Liver (tissue), 9 donors: ENCODE results near the gene PDX1. TPM values are rescaled to one million over a fixed set of nuclear protein-coding genes. Genes with fewer than 3 reads are reported as not detected.

Source experiments
- DNase-seq: peaks from one replicate; pipeline ENCODE4 v3.0.0-alpha.2; 2017; ENCODE audit warnings: low spot score
- H3K27ac ChIP-seq, 2 donors: one replicate each; pipeline ENCODE4 v1.7.0; 2013; ENCODE audit warnings: inconsistent platforms in 2 of 2, low read length in 2 of 2, control low read depth in 1 of 2, low read depth in 1 of 2, mild to moderate bottlenecking in 1 of 2
- H3K27me3 ChIP-seq, 4 donors: one replicate each; pipeline versions ENCODE4 v1.6.1 to v1.7.0; 2013; ENCODE audit warnings: low read length in 3 of 4, inconsistent platforms in 1 of 4, mild to moderate bottlenecking in 1 of 4, moderate library complexity in 1 of 4; ENCODE audit not compliant: control insufficient read depth in 4 of 4, insufficient read depth in 4 of 4
- H3K36me3 ChIP-seq, 4 donors: one replicate each; pipeline versions ENCODE4 v1.6.1 to v1.7.0; 2013; ENCODE audit warnings: low read length in 3 of 4, mild to moderate bottlenecking in 3 of 4, low read depth in 1 of 4, moderate library complexity in 1 of 4; ENCODE audit not compliant: control insufficient read depth in 4 of 4, insufficient read depth in 3 of 4
- H3K4me1 ChIP-seq, 4 donors: one replicate each; pipeline versions ENCODE4 v1.6.1 to v1.7.0; 2013; ENCODE audit warnings: low read length in 3 of 4, mild to moderate bottlenecking in 3 of 4, moderate library complexity in 1 of 4; ENCODE audit not compliant: control insufficient read depth in 4 of 4, insufficient read depth in 4 of 4
- H3K4me3 ChIP-seq, 3 donors: one replicate each; pipeline versions ENCODE4 v1.6.1 to v1.7.0; 2013; ENCODE audit warnings: low read length in 3 of 3, control low read depth in 1 of 3, low read depth in 1 of 3, mild to moderate bottlenecking in 1 of 3
- H3K9ac ChIP-seq, 2 donors: one replicate each; pipeline ENCODE4 v1.7.0; 2013; ENCODE audit warnings: low read length in 2 of 2, mild to moderate bottlenecking in 2 of 2, moderate library complexity in 2 of 2, control low read depth in 1 of 2, low read depth in 1 of 2
- H3K9me3 ChIP-seq, 4 donors: one replicate each; pipeline versions ENCODE4 v1.6.1 to v1.7.0; 2013; ENCODE audit warnings: low read length in 3 of 4; ENCODE audit not compliant: control insufficient read depth in 4 of 4
- EGR1 ChIP-seq, 2 donors: IDR thresholded peaks; 2 replicates each; pipeline ENCODE4 v1.6.1; 2016 to 2018; ENCODE audit warnings: antibody characterized with exemption in 2 of 2, low read depth in 2 of 2
- FOXA2 ChIP-seq: IDR thresholded peaks from 2 replicates; pipeline ENCODE4 v1.6.1; 2016; ENCODE audit warnings: antibody characterized with exemption
- HNF4G ChIP-seq: IDR thresholded peaks from 2 replicates; pipeline ENCODE4 v1.6.1; 2016; ENCODE audit warnings: antibody characterized with exemption
- JUND ChIP-seq, 2 donors: IDR thresholded peaks; 2 replicates each; pipeline ENCODE4 v1.6.1; 2016; ENCODE audit warnings: antibody characterized with exemption in 2 of 2
- RAD21 ChIP-seq, 2 donors: IDR thresholded peaks; 2 replicates each; pipeline ENCODE4 v1.6.1; 2016; ENCODE audit warnings: antibody characterized with exemption in 2 of 2, mild to moderate bottlenecking in 2 of 2
- RXRA ChIP-seq, 2 donors: IDR thresholded peaks; 2 replicates each; pipeline ENCODE4 v1.6.1; 2017 to 2018; ENCODE audit warnings: antibody characterized with exemption in 2 of 2, mild to moderate bottlenecking in 1 of 2
- SP1 ChIP-seq: IDR thresholded peaks from 2 replicates; pipeline ENCODE4 v1.6.1; 2018; ENCODE audit warnings: antibody characterized with exemption, mild to moderate bottlenecking
- TAF1 ChIP-seq: conservative IDR thresholded peaks from 2 replicates; pipeline ENCODE4 v1.6.1; 2016; ENCODE audit warnings: antibody characterized with exemption, mild to moderate bottlenecking
- YY1 ChIP-seq: IDR thresholded peaks from 2 replicates; pipeline ENCODE4 v1.6.1; 2016; ENCODE audit warnings: antibody characterized with exemption, mild to moderate bottlenecking
- WGBS: extraction: QIAGEN DNeasy Blood & Tissue Kit; methylation state at CpG from one replicate; pipeline ENCODE4 v1.1.7; 2013; 5-methylcytosine and 5-hydroxymethylcytosine counted together
- polyA plus RNA-seq, 2 donors: library from polyadenylated mRNA; stranded (reverse) in 1 of 2; unstranded in 1 of 2; fragments of 200-250 nt in 1 of 2; fragments of >200 nt in 1 of 2; fragmentation: Nextera tagmentation in 1 of 2; extraction: Ambion mirVana in 1 of 2; gene quantifications; one replicate each; pipeline versions ENCODE4 v1.2.1 to v1.2.3, GENCODE V29; 2013 to 2015
- total RNA-seq, 2 donors: library from RNA; depleted of rRNA; stranded (reverse); fragments of >200 nt; gene quantifications; one replicate each; pipeline ENCODE4 v1.2.3, GENCODE V29; 2014
- TF ChIP-seq, protein P1 (sequence below): fragments of 150-350 bp; IDR thresholded peaks from 2 replicates; pipeline ENCODE4 v1.5.1; 2017; ENCODE audit warnings: improper control_type of control experiment, low read depth, low read length; ENCODE audit not compliant: missing input control
- TF ChIP-seq, protein P2 (sequence below): IDR thresholded peaks from 2 replicates; pipeline ENCODE4 v1.6.1; 2016; ENCODE audit warnings: antibody characterized with exemption
- TF ChIP-seq, protein P3 (sequence below): IDR thresholded peaks from 2 replicates; pipeline ENCODE4 v1.6.1; 2016; ENCODE audit warnings: antibody characterized with exemption
- TF ChIP-seq, protein P4 (sequence below): IDR thresholded peaks from 2 replicates; pipeline ENCODE4 v1.6.1; 2016; ENCODE audit warnings: antibody characterized with exemption, mild to moderate bottlenecking
- TF ChIP-seq, protein P5 (sequence below): IDR thresholded peaks from 2 replicates; pipeline ENCODE4 v1.6.1; 2016; ENCODE audit warnings: antibody characterized with exemption
- donor health status: healthy.
- donor health status: healthy.
- donor health status: healthy.
- donor health status: healthy.
- donor health status: healthy.

The PDX1 gene
- total and polyA plus RNA-seq, 4 donors, result 0.08 to 0.16 (median 0.10) TPM; not detected in 1

DNA sequence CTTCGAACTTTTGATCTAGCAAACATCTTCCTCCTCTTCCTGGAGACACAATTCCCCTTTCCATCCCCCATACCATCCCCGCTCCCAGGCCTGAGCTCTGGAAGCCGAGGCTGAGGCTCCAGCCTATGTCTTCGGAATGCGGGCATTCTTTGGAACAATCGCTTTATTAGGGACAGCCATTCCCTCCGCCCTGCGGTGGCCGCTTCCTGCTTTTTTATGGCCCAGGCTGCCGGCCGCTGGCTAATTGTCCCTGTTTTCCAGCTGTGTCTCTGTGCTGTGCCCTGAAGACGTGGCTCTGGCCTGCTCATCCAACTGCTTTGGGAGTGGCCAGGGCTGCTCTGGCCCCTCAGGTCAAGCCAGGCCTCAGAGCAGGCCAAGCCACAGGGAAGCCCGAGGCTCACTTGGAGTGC is 51.4 kb downstream of the PDX1 start:
- Histone ChIP-seq H3K9me3 (no peaks in the 10 kb centered on the region), H3K4me3 (no peak overlapping the region), H3K4me1 (peaks cover 10 to 25% (median 18%) of the 10 kb centered on the region in 4 donors), H3K27me3 (peaks cover 9 to 49% (median 27%) of the 10 kb centered on the region in 4 donors), H3K36me3 (no peaks in the 10 kb centered on the region), H3K27ac (no peak overlapping the region), H3K9ac (no peak overlapping the region)
- 60% methylated on average over 13 of the region's 13 CpGs for WGBS
- no peak for DNase-seq
- no peak for TF ChIP-seq RAD21 (IDR thresholded peaks at IDR 0.05)
- TF ChIP-seq, protein P1, sequence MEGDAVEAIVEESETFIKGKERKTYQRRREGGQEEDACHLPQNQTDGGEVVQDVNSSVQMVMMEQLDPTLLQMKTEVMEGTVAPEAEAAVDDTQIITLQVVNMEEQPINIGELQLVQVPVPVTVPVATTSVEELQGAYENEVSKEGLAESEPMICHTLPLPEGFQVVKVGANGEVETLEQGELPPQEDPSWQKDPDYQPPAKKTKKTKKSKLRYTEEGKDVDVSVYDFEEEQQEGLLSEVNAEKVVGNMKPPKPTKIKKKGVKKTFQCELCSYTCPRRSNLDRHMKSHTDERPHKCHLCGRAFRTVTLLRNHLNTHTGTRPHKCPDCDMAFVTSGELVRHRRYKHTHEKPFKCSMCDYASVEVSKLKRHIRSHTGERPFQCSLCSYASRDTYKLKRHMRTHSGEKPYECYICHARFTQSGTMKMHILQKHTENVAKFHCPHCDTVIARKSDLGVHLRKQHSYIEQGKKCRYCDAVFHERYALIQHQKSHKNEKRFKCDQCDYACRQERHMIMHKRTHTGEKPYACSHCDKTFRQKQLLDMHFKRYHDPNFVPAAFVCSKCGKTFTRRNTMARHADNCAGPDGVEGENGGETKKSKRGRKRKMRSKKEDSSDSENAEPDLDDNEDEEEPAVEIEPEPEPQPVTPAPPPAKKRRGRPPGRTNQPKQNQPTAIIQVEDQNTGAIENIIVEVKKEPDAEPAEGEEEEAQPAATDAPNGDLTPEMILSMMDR, result no peak
- TF ChIP-seq, protein P2, sequence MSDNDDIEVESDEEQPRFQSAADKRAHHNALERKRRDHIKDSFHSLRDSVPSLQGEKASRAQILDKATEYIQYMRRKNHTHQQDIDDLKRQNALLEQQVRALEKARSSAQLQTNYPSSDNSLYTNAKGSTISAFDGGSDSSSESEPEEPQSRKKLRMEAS, result no peak
- TF ChIP-seq TAF1, result no peak

DNA sequence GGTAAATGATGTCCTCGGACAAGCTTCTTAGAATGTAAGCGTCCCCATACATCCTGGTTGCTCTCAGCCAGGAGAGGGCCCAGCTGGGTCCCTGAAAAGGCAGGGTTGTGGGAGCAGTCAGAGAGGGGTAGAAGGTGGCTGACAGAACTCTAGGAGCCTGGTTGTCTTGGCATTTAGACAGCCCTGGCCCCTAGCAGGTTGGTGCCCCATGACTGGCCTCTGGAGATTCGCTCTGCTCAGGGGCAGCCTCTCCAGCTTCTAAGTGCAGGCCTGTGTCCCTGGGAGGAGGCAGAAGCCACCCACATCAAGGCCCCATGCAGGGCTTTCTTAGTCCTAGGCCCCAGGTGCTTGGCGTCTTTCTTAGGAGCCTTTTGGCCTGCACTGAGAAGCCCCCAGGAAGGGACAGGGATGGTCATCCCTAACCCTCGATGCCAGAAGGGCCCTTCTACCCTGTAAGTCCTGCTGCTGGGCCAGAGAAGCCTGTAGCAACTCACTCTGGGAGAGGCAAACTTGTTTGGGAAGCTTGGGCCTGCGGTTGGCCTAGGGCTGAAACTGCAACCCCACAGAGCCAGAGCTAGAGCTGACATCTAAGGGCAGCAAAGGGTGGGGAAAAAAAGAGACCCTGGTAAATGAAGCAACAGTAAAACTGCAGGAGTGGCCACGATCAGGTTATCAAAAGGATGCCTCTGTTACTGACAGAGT is 52.1 kb downstream of the PDX1 start:
- WGBS, result 74% methylated on average over 7 of the region's 7 CpGs
- H3K9me3 ChIP-seq, result no peaks in the 10 kb centered on the region
- H3K4me1 ChIP-seq, result peaks cover 10 to 25% (median 18%) of the 10 kb centered on the region in 4 donors
- TF ChIP-seq HNF4G, result no peak
- no peak for TF ChIP-seq JUND (IDR thresholded peaks at IDR 0.05)
- TF ChIP-seq TAF1, result no peak
- TF ChIP-seq, protein P3, sequence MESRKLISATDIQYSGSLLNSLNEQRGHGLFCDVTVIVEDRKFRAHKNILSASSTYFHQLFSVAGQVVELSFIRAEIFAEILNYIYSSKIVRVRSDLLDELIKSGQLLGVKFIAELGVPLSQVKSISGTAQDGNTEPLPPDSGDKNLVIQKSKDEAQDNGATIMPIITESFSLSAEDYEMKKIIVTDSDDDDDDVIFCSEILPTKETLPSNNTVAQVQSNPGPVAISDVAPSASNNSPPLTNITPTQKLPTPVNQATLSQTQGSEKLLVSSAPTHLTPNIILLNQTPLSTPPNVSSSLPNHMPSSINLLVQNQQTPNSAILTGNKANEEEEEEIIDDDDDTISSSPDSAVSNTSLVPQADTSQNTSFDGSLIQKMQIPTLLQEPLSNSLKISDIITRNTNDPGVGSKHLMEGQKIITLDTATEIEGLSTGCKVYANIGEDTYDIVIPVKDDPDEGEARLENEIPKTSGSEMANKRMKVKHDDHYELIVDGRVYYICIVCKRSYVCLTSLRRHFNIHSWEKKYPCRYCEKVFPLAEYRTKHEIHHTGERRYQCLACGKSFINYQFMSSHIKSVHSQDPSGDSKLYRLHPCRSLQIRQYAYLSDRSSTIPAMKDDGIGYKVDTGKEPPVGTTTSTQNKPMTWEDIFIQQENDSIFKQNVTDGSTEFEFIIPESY, result no peak
- no peak for TF ChIP-seq YY1
- TF ChIP-seq, protein P4, sequence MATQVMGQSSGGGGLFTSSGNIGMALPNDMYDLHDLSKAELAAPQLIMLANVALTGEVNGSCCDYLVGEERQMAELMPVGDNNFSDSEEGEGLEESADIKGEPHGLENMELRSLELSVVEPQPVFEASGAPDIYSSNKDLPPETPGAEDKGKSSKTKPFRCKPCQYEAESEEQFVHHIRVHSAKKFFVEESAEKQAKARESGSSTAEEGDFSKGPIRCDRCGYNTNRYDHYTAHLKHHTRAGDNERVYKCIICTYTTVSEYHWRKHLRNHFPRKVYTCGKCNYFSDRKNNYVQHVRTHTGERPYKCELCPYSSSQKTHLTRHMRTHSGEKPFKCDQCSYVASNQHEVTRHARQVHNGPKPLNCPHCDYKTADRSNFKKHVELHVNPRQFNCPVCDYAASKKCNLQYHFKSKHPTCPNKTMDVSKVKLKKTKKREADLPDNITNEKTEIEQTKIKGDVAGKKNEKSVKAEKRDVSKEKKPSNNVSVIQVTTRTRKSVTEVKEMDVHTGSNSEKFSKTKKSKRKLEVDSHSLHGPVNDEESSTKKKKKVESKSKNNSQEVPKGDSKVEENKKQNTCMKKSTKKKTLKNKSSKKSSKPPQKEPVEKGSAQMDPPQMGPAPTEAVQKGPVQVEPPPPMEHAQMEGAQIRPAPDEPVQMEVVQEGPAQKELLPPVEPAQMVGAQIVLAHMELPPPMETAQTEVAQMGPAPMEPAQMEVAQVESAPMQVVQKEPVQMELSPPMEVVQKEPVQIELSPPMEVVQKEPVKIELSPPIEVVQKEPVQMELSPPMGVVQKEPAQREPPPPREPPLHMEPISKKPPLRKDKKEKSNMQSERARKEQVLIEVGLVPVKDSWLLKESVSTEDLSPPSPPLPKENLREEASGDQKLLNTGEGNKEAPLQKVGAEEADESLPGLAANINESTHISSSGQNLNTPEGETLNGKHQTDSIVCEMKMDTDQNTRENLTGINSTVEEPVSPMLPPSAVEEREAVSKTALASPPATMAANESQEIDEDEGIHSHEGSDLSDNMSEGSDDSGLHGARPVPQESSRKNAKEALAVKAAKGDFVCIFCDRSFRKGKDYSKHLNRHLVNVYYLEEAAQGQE, result no peak
- no peak for TF ChIP-seq FOXA2
- TF ChIP-seq, protein P5, sequence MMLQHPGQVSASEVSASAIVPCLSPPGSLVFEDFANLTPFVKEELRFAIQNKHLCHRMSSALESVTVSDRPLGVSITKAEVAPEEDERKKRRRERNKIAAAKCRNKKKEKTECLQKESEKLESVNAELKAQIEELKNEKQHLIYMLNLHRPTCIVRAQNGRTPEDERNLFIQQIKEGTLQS, result no peak
- TF ChIP-seq RAD21 (IDR thresholded peaks at IDR 0.05), result no peak
- TF ChIP-seq, protein P1, result no peak
- no peak for TF ChIP-seq SP1
- TF ChIP-seq EGR1 (IDR thresholded peaks at IDR 0.05; ENCODE audit: low read depth in 2 of 2), result no peak
- no peak for TF ChIP-seq RXRA (IDR thresholded peaks at IDR 0.05)
- H3K27ac ChIP-seq, result no peak overlapping the region
- H3K36me3 ChIP-seq, result no peaks in the 10 kb centered on the region
- no peak for DNase-seq
- no peak overlapping the region for H3K4me3 ChIP-seq
- H3K27me3 ChIP-seq, result peaks cover 10 to 51% (median 29%) of the 10 kb centered on the region in 4 donors
- no peak overlapping the region for H3K9ac ChIP-seq
